Fibroblast of peridontal ligament (primary cell): Measurements from ENCODE around the gene RAPGEF6.
"Not testable (repeated sequence)": the region's sequence is repeated elsewhere in the genome, so short reads cannot be mapped to it uniquely, and the experiment has no call there.

ENCODE experiments used
- DNase-seq: peaks from one replicate; pipeline ENCODE4 v3.0.0-alpha.2; 2010; ENCODE audit errors: extremely low read depth

Gene RAPGEF6

DNA sequence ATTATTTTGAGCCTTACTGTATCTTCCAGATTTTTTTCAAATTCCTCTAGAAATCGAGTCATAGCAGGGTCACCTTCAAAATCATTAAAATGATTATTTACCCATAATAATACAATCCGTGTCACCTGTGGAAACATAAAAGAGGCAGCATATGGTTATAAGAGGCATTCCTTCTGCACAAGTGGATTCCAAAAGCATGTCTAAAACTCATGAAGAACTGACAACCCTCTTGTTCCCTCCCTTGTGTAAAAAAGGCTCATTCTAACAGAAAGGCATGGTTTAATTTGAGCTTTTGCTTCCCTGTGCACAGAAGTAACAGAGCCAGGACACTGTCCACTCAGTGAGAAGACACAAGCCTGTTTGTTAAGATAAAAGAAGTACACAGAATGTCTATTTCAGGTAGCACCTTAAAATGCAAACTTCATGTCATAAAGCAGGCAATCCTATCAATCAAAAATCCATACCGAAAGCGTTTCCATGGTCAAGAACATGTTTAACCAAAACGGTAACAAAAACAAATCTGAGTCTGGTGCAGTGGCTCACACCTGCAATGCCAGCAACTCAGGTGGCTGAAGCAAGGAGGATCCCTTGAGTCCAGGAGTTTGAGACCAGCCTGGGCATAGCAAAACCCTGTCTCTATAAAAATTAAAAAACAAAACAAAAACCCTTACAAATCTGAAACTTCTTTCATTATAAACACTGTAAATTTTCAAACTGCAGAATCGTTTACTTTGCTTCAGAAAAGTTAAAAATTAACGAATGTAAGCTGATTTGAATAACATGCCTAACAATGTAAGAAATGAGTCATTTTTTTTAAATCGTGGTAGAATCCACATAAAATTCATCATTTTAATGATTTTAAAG lies 139.3 kb downstream of the RAPGEF6 start:
- no peak for DNase-seq

DNA sequence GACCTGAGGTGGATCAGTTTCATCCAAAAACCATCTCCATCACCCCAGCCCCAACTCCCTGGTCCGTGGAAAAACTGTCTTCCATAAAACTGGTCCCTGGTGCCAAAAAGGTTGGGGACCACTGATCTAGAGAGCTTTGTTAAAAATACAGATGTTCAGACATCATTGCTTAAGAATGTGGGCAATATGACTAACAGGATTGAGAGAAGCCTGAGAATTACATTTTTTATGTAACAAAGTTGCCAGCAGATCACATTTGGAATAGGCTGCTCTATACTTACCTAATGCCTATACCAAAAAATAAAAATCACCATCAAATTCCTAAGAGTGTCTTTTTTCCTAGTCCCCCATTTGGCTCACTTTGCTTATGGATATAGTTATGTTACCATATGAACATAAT lies 143.3 kb downstream of the RAPGEF6 start:
- peak; percentile 66 for DNase-seq

GRCh38 chr5:131488463-131488862 lies 146.6 kb downstream of the RAPGEF6 start:
- peak; percentile 65 for DNase-seq

DNA sequence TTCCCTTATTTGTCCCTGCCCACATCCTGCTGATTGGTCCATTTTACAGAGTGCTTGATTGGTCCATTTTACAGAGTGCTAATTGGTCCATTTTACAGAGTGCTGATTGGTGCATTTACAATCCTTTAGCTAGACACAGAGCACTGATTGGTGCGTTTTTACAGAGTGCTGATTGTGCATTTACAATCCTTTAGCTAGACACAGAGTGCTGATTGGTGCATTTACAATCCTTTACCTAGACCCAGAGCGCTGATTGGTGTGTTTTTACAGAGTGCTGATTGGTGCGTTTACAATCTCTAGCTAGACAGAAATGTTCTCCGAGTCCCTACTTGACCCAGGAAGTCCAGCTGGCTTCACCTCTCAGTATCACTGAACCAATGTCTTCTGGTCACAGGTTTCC lies 147.7 kb downstream of the RAPGEF6 start:
- DNase-seq = not testable (repeated sequence)

DNA sequence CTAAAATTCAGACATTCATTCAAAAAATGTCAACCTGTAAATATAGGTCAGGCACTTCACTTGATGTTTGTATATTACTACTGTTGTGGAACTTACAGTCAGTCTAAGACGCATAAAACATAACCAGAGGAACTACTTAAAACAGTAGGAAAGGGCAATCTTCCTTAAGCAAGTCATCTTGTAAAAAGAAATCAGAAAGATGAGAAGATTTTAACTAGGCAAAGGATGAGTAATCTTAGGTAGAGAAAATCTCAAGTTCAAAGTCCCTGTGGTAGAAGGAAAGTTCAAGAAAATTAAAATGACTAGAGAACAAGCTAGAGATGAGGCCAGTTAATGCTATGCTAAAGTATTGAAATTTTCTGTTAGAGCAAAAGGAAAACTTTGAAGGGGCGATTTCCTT lies 152.4 kb downstream of the RAPGEF6 start:
- no peak for DNase-seq

GRCh38 chr5:131481569-131481968 lies 153.5 kb downstream of the RAPGEF6 start:
- peak; percentile 56 for DNase-seq

DNA sequence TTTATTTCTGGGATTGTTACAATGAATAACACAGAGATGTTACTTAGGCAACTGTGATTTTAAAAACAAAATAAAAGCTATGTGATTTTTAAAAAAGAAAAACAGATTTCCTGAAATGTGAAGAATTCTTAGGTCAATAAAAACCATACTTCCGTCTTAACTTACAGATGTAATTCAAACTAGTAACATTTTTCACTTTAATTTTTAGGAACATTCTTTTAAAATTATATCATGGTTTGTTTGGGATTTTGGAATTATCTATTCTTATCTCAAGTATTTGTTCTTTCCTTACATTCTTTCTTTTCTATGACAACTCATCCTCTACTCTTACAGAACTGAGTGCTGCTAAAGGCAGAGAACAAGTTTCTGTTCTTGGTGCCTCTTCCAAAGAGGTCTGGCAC lies 159.5 kb downstream of the RAPGEF6 start:
- DNase-seq = peak; percentile 49

DNA sequence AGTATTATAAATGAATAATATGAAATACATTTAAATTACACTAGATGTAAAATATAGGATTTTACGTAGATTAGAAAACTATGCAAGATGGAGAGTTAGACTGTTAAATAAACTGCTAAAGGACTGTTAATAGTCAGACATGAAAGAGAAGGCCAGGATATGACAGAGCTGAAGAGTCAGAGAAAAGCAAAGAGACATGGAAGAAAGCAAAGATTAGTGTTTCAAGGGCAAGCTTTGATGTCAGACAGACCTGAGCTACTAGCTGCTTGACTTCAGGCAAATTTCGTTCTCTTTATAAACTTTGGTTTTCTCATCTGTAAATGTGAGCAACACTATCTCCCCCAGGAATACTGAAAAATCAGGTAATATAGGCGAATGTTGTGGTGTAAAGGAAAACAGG lies 161.3 kb downstream of the RAPGEF6 start:
- DNase-seq = no peak

GRCh38 chr5:131466171-131466766 lies 168.8 kb downstream of the RAPGEF6 start:
- DNase-seq = peak; percentile 90

DNA sequence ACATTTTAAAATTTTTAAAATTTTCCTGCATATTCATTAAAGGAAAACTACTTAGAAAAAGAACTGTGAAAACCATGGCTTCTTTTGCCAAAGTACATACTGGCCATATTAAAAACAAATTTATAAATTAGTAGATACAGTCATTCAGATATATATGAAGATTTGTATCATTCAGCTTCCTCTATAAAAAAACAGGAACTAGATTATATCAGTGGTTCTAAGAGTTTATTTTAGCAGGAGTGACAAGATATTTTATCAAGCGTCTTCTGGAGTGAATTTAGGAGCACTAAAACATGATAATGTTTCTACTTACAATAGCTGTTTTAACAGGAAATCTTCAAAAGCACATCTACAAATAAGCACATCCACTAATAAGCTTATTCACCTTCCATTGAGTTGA lies 171.4 kb downstream of the RAPGEF6 start:
- DNase-seq = no peak

- no peak for DNase-seq
Observed at GRCh38 chr5:131462454-131462853, 172.6 kb downstream of the RAPGEF6 start.

GRCh38 chr5:131461742-131462141 lies 173.3 kb downstream of the RAPGEF6 start:
- DNase-seq = no peak

- DNase-seq = no peak
Observed at GRCh38 chr5:131460867-131461572, 174.0 kb downstream of the RAPGEF6 start.

- DNase-seq = no peak
Observed at GRCh38 chr5:131460133-131460532, 174.9 kb downstream of the RAPGEF6 start.

DNA sequence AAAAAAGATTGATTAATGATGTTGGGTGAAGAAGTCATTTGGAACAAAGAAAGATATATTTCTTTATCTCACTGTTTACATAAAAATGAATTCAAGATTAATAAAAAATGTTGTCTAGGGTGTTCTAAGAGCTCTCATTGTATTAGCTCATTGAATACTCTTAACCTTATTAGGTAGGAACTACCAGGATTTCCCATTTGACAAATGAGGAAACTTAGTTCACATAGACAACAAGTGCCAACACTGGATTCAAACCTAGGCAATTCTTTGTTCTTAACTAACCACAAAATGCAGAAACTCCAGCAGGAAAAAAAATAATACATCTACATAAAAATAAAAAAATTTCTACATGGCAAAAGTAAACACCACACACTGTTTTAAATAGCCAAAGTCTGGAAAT lies 175.8 kb downstream of the RAPGEF6 start:
- DNase-seq = no peak

GRCh38 chr5:131457193-131457592 lies 177.8 kb downstream of the RAPGEF6 start:
- DNase-seq = no peak

GRCh38 chr5:131450941-131451340 lies 184.1 kb downstream of the RAPGEF6 start:
- no peak for DNase-seq

GRCh38 chr5:131441184-131441583 lies 193.8 kb downstream of the RAPGEF6 start:
- no peak for DNase-seq

DNA sequence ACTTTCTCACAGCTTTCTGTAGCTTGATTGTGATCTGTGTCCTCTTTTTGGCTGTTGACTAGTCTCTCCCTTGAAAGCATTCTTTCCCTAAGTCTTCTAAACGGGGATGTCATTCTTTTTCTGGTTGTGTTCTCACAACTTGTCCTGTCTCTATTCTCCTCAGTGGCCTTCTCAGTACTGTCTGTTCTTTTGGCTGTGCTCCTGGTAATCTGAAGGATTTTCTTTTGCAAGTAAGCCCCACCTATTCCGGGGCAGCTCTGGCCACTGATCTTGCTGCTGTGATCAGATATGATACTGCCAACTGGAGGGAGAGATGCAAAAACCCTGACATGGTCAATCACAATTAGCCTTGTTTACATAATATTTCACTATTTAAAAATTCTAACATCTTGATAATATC lies 198.9 kb downstream of the RAPGEF6 start:
- no peak for DNase-seq

DNA sequence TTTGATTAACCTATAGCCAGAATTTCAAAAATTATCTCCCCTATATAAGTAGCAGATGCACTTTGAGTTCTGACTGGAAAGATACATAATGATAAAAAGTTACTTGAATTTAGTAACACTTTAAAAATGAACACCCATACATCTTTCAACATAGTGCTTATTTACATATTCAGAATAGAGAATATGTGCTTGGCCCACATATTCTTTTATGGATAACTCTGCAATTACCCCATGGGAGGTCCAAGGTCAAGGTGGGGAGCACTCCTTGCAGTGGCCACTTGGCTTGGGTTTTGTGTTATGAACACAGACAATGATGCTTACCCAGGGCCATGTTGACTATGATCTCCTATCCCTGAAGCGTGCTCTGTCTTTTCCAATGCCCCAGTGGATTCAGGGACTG lies 201.9 kb downstream of the RAPGEF6 start:
- DNase-seq = no peak

- DNase-seq = no peak
Observed at GRCh38 chr5:131431794-131432193, 203.2 kb downstream of the RAPGEF6 start.

DNA sequence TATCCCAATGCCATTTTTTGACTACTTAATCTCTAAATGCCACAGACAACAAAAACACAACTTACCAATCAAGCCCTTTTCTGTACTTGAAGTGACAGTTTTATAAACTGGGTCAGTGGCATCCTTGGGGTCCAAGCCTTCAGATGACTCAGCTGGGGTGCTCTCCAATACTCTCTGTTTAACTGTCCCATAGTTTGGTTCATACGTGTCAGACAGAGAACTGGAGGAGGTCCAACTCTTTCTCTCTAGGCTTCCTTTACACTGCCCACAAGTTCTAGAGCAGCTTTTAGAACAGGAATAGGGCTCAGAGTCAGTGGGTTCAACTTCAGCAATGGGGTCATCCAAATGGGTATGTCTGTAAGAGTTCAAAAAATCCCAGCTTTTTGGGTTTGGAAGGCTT lies 204.2 kb downstream of the RAPGEF6 start:
- peak; percentile 38 for DNase-seq

DNA sequence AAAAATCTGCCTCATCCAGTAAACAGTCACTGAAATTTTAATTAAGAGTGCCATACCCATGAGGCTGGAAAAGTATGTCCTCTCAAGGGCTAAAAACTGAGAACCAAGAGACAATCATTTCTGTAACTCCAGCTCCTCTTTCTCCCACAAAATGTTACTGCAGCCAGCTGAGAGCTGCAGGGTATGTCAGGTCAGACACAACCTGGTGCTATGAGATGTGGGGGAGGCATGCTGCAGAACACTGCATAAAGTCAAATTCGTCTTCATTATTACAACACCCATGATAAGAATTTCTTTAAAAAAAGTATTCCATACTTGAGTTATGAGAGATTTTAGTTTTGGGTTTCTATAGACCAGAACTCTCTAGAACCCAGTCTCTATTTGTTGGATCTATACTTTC lies 209.0 kb downstream of the RAPGEF6 start:
- no peak for DNase-seq
